AG08396 (cell line): Measurements from ENCODE around the gene CRB2.

Experiments used
- DNase-seq: peaks from one replicate; pipeline ENCODE4 v3.0.0; 2012; ENCODE audit warnings: low spot score, mixed read lengths

Gene CRB2

DNA sequence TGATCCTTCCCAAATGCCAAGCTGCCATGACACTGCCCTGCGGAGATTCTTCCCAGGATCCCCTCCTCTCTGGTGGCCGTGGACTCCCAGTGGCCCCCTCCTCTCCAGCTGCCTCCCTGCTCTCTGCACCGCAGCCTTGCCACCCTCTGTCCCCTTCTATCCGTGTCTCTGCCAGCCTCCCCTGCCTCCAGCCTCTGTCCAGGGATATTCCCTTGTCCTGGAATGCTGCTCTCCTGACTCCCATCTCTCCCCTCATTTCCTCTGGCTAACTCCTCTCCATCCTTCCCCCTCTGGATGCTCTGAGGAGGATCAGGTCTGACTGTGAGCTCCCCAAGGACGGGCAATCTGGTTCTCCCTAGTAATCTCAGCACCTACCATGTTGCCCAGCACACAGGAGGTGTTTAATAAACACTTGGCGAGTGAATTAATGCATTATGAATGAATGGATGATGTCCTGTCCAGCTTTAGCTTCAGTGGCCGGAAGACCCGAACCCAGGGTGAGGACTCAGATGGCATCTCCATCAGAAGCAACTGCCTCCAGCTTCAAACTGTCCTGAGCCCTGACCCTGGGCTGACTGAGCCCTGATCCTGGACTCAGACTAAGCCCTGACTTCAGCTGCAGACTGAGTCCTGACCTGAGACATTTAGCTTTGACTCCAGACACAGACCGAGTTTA is 7.5 kb upstream of the CRB2 start:
- DNase-seq = peak; percentile 14

DNA sequence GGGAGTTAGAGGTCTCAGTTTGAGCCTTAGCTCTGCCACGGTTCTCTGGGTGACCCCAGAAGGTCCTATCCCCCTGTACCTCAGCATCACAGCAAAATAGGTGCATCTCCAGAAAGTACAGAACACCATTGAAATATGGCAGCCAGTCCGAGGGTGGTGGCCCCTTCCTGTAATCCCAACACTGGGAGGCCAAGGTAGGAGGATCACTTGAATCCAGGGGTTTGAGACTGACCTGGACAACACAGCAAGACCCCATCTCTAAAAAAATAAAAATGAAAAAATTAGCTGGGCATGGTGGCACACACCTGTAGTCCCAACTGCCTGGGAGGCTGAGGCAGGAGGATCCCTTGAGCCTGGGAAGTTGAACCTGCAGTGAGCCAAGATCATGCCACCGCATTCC is 7.0 kb upstream of the CRB2 start:
- no peak for DNase-seq

- DNase-seq = peak; percentile 86
Observed at GRCh38 chr9:123349691-123350480, 6.1 kb upstream of the CRB2 start.

DNA sequence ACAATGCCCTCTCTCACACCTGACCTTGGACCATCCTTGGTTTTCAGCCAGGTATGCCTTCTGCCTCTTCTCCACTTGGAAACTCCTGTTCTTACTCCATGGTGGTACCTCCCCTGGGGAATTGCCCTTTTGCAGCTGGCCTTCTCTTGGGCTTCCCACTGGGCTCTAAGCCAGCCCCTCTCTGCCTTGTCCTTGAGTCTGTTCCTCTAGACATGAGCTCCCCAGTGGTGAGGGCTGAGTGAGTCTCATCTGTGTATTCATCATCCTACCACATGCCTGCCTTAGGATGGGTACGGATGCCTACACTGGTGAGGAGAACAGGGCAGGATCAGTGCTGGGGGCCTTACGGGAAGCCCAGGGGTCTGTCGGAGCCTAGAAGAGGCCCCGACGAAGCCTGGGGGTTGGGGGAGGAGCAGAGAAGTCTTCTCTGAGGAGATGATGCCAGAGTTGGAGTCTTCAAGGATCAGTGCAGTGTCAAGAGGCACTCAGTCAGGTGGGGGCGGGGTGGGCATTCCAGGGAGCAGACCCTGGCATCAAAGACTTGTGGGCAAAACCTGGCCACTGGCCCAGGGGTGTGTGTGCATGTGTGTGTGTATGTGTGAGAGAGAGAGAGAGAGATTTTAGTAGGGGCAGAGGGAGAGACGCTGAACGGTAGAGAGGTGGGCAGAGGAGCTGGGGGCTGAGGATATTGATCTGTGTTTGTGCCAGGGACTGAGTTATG is 5.2 kb upstream of the CRB2 start:
- DNase-seq = peak; percentile 29

GRCh38 chr9:123353041-123353440 is 3.0 kb upstream of the CRB2 start:
- no peak for DNase-seq

DNA sequence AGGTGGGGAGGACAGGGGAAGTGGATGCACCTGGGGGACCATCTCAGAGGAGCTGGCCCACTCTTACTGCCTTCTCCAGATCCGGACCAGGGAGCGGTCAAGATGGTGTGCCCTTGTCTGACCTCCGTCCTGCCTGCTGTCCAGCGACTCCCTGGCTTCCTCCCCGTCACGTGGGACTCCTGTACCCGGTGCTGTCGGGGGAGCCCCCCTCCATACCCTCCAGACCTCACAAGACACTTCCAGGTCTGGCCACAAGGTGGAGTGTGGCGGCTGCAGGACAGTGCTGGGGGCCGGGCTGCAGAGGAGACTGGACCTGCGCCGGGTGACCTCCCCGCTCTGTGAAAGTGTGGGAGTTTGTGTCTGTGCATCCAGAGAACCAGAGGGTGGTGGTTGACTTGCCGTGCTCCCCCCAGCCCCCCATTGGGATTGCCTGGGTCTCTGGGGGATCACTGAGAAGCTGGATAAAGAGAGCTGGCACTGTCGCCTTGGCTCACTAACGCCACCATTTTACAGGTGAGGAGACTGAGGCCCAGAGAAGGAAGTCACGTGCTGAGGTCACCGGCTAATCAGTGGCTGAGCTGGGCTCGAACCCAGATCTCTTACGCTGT is 1.9 kb upstream of the CRB2 start:
- DNase-seq = peak; percentile 89

GRCh38 chr9:123354806-123355508 is 1.0 kb upstream of the CRB2 start:
- DNase-seq = no peak

GRCh38 chr9:123356851-123357742 is 1.1 kb downstream of the CRB2 start:
- DNase-seq = no peak

- DNase-seq = no peak
Observed at GRCh38 chr9:123357743-123358059, 1.7 kb downstream of the CRB2 start.

GRCh38 chr9:123358181-123358905 is 2.3 kb downstream of the CRB2 start:
- DNase-seq = no peak

DNA sequence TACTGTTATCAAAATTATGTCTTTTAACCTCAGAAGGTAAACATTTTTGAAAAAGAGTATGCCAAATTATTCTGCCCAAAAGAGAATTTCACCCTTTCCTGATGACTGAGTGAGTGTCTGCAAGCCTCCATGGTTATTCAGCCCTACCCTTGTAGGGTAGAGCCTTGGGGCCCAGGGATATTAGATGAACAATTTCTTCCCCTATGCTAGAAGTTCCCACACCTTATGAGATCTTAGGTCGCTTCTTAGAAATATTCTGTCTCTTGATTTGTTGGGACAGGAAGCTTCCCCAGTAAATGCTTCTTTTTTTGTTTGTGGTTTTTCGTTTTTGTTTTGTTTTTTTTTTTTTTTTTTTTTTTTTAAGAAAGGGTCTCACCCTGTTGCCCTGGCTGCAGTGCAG is 3.1 kb downstream of the CRB2 start:
- DNase-seq = no peak

DNA sequence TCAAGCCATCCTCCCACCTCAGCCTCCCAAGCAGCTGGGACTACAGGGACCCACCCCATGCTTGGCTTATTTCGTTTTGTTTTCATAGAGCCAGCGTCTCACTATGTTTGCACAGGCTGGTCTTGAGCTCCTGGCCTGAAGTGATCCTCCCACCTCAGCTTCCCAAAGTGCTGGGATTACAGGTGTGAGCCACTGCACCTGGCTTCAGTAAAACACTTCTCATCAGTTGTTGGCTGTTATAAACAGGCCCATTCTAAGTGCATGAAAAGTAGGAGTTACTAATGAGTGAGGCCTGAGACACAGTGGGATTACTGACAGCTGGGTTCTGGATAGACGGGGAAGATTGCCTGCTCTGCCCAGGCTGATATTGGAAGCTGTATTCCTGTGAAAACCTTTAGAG is 3.5 kb downstream of the CRB2 start:
- no peak for DNase-seq

DNA sequence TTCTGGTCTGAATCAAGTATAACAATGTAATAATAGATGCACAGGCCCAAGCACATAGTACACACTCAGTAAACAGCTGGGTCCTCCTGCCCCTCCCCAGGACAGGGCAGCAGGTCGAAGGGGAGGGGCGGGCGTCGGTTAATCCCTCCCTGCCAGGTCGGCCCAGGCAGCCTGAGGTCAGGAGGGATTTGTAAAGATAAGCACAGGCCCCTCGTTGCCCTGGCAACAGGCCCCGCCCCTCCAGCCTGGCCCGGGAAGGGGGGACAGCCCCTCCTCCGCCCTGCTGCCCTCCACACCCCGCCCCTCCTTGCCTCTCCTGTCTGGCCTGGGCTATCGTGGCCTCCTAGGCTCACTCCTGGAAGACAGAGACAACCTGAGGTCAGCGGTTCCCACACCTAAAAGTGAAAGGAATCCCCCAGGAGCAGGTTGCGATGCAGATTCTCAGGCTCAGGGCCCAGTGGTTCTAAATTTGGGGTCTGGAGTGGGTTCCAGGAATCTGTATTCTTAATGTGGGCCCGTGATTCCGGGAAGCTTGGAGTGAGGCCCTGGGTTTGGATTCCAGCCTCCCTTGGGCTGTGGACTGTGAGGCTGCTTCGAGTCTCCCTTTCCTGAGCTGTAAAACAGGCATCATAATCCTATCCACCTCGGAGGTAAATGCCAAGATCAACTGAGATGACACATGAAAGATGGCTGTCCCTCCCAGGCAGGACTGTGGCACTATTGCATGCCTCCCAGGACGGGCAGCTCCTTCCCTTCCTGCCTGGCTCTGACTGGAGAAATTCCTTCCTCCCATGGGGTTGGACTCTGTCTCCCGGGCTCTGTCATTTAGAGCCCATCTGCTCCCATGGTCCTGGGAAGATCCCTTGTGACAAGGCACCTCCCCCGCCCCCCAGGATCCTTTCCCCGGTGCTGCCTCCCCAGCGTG is 4.4 kb downstream of the CRB2 start:
- DNase-seq = no peak

DNA sequence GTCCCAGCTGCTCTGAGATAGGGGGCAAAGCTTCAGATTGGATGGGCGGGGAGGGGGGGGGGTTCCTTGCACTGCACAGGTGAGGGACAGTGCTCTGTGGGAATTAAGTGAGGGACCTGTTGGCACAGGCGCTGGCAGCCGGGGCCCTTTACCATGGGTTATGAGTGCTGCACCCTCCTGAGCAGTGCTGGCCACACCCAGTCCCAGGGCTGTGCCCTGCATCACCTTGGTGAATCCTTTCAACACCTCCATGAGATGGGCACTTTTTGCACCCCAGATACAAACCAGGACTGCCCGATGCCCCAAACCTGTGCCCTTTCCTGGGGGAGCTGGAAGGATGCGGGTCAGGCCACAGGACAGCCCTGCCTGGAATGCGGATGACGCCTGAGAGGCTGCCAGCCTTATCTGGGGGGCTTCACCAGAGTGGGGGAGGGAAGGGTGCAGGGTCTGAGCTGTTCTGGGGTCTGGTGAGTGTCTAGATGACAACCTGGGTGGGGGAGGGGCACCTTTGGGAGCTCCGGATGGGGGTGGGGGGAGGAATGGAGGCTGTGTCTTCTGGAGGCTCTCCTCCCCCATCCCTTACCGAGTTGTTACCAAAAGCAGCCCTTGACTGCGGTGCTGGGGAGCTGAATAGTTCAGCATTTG is 5.2 kb downstream of the CRB2 start:
- no peak for DNase-seq

GRCh38 chr9:123361731-123362510 is 5.9 kb downstream of the CRB2 start:
- DNase-seq = no peak

DNA sequence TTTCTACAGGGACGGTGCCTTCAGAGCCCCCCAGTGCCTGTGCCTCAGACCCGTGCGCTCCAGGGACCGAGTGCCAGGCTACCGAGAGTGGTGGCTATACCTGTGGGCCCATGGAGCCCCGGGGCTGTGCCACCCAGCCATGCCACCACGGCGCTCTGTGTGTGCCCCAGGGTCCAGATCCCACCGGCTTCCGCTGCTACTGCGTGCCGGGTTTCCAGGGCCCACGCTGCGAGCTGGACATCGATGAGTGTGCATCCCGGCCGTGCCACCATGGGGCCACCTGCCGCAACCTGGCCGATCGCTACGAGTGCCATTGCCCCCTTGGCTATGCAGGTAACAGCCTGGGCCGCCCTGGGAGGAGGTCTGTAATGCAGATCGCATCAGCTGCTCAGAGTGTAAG is 6.9 kb downstream of the CRB2 start:
- no peak for DNase-seq

DNA sequence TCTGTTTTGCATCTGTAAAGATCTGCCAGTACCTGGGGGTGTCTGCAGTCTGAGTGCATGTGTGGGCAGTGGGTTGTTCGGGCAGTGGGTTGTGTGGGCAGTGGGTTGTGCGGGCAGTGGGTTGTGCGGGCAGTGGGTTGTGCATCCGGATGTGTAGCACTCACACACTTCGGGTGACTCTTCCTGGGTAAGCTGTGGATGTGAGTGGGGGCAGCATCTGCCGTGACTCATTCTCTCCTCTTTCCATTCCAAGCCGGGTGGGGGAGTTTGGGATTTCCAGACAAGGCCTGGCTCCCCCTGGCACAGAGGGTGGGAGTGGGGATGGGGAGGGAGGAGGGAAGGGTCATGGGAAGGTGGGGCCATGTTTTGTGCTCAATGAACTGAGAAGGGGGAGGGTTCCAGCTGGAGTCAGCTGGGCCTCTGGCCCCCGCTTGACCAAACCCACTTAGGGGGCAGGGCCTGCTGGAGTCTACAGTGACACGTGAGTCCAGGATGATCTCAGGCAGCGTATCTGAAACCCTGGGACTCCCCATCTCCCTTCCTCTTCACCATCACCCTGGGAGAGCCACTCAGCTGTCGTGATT is 8.3 kb downstream of the CRB2 start:
- peak; percentile 67 for DNase-seq
